Osteocyte (in vitro differentiated cells): ENCODE results near the gene GPR132. TPM values are rescaled to one million over a fixed set of nuclear protein-coding genes. Genes with fewer than 3 reads are reported as not detected.

ENCODE experiments used
- DNase-seq: peaks from one replicate; pipeline ENCODE4 v3.0.0; 2021; ENCODE audit warnings: mixed read lengths; ENCODE audit not compliant: unreplicated experiment; ENCODE audit errors: extremely low spot score
- H3K27ac Mint-ChIP-seq: one replicate; pipeline ENCODE4 v1.8.0; 2021; ENCODE audit warnings: mild to moderate bottlenecking, mixed read lengths; ENCODE audit not compliant: unreplicated experiment
- H3K27me3 Mint-ChIP-seq: one replicate; pipeline ENCODE4 v1.8.0; 2021; ENCODE audit warnings: mixed read lengths; ENCODE audit not compliant: unreplicated experiment
- H3K36me3 Mint-ChIP-seq: one replicate; pipeline ENCODE4 v1.8.0; 2021; ENCODE audit warnings: mixed read lengths; ENCODE audit not compliant: unreplicated experiment
- H3K4me1 Mint-ChIP-seq: one replicate; pipeline ENCODE4 v1.8.0; 2021; ENCODE audit warnings: mixed read lengths; ENCODE audit not compliant: unreplicated experiment
- H3K4me3 Mint-ChIP-seq: one replicate; pipeline ENCODE4 v1.8.0; 2021; ENCODE audit warnings: mild to moderate bottlenecking, moderate library complexity, mixed read lengths; ENCODE audit not compliant: unreplicated experiment
- H3K9me3 Mint-ChIP-seq: one replicate; pipeline ENCODE4 v1.8.0; 2021; ENCODE audit warnings: mixed read lengths; ENCODE audit not compliant: unreplicated experiment
- total RNA-seq: library from RNA; stranded (reverse); gene quantifications from 2 replicates; pipeline ENCODE4 v1.2.1, GENCODE V29; 2021
- TF ChIP-seq, protein P1 (sequence below): fragments of 200-600 bp; sonication (generic); IDR thresholded peaks from 2 replicates; pipeline ENCODE4 v1.5.0; 2021; ENCODE audit warnings: antibody characterized with exemption, mild to moderate bottlenecking, moderate library complexity

Gene GPR132
- total RNA-seq, 1 donor from 2014 or later = 0.24 TPM

DNA sequence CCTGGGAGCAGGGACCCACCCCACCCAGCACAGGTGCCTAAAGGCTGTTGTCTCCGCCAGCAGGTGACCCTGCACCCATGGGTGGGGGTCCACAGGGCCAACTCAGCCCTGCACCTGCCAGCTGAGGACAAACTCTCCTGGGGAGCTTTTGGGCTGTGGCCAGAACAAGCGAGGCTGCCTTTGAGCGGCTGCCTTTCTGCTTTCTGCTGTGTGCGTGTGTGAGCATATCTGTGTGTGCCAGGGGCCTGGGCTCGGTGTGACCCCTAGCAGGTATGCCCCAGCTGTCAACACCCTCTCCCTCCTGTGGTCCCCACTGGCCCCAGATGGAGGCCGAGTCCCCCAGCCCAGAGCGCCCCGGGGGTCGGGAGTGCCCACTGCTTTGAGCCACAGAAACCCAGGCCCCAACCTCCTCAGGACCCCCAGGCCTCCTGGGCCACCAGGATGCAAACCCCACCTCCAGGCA is 25.9 kb upstream of the GPR132 start:
- peak overlapping the region; percentile 79 for H3K27ac Mint-ChIP-seq
- H3K4me3 Mint-ChIP-seq = no peak overlapping the region
- no peak for DNase-seq
- no peaks in the 10 kb centered on the region for H3K9me3 Mint-ChIP-seq
- TF ChIP-seq, protein P1, sequence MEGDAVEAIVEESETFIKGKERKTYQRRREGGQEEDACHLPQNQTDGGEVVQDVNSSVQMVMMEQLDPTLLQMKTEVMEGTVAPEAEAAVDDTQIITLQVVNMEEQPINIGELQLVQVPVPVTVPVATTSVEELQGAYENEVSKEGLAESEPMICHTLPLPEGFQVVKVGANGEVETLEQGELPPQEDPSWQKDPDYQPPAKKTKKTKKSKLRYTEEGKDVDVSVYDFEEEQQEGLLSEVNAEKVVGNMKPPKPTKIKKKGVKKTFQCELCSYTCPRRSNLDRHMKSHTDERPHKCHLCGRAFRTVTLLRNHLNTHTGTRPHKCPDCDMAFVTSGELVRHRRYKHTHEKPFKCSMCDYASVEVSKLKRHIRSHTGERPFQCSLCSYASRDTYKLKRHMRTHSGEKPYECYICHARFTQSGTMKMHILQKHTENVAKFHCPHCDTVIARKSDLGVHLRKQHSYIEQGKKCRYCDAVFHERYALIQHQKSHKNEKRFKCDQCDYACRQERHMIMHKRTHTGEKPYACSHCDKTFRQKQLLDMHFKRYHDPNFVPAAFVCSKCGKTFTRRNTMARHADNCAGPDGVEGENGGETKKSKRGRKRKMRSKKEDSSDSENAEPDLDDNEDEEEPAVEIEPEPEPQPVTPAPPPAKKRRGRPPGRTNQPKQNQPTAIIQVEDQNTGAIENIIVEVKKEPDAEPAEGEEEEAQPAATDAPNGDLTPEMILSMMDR = no peak
- H3K27me3 Mint-ChIP-seq = no peaks in the 10 kb centered on the region
- peaks cover 56% of the 10 kb centered on the region for H3K4me1 Mint-ChIP-seq
- H3K36me3 Mint-ChIP-seq = no peaks in the 10 kb centered on the region

DNA sequence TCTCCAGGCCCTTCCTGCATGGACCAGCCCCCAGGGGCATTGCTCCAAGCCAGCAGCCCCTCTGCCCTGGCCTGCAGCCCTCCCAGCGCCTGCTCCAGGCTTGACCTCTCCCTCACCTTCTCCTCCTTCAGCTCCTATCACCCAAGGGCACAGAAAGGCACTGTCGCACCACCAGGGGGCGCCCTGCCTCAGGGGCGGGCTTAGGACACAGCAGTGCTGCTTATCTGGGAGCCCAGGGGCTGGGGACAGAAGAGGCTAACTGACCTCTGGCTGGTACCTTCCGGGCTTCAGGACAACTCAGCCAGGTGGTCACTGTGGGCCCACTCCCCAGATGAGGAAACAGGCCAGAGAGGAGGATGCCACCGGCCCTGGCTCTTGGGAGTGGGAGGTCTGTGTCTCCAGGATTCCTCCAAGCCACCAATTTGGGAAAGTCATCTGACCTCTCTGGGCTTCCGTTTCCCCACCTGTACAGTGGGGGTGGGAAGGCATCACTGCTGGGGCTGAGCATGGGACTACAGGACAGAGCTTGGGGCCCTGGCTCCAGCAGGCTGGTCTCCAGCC is 25.3 kb upstream of the GPR132 start:
- DNase-seq = peak; percentile 94
- Mint-ChIP-seq H3K9me3 (no peaks in the 10 kb centered on the region), H3K36me3 (no peaks in the 10 kb centered on the region), H3K27me3 (no peaks in the 10 kb centered on the region), H3K27ac (peak overlapping the region; percentile 31), H3K4me3 (no peak overlapping the region), H3K4me1 (peaks cover 56% of the 10 kb centered on the region)
- TF ChIP-seq, protein P1 = peak; percentile 91

DNA sequence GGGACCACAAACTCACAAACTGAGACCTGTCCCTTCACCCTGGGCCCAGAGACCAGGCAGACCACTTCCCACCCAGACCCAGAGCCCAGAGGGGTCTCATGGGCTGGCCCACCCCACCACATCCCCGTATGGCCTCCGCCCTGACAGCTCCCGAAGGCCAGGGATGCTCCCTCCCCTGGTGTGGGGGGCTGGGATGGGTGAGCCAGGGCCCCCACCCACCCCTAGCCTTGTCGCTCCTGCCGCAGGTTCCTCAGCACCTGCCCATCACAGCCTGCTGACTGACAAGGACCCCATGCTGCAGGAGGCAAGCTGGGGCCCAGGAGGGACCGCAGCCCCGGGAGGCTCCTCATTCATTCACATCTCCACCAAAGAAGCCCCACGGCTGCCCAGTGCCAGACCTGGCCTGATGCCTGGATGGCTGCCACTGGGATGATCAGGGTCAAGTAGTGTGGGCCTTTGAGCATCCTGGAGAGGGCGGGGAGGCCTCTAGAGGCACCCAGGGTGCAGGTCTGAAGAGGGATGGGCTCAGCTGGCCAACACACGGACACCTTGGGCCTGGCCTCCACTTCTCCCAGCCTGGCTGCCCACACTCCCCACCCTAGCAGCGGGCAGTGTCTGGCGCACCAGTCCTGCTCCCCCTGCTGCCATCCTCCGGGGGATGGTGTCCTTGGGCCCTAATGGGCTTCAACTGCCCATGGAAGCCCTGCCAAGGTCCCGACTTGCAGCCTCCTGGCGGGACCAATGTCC is 24.7 kb upstream of the GPR132 start:
- H3K4me3 Mint-ChIP-seq = no peak overlapping the region
- DNase-seq = no peak

DNA sequence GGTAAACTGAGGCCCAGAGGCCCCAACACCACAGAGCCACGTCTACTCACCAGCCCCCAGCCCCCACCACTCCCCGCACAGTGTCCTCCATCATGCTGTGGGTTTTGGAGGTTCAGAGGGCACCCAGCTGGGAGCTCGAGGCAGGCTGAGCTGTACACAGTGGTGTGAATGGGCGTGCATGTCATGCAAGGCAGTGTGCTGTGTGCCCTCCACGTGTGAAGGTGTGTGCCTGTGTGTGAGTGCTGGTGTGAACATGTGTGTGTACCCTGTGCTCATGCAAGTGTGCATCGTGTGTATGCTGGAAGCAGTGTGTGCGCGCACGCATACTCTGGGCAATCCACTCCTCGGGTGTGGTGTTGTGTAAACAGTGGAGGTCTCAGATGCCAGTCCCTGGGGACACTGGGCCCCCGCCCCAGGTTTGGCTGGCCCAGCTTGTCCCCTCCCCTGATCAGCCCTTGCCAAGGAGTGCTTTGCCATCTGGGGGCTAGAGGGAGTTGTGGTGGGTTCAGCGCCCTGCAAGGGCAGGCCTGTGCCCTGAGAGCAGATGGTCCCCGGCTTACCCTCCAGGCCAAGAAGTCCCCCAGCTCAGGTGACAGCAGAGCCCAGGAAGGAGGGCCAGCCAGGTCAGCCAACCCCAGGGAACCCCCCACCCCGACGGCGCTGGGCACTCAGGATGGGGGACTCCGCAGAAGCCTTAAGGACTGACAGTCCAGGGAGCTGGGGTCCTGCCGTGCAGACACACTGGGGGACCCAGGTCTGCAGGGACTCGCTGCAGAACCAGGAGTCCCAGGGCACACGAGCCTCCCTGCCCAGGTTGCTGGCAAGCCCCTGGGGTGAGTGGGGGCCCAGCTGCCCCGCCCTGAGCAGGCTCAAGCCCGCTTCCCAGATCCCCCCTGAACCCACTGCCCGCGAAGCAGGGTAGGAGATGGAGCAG is 23.8 kb upstream of the GPR132 start:
- peak overlapping the region; percentile 78 for H3K27ac Mint-ChIP-seq
- TF ChIP-seq, protein P1 = no peak
- no peaks in the 10 kb centered on the region for H3K36me3 Mint-ChIP-seq
- no peak for DNase-seq
- peak overlapping the region; percentile 63 for H3K4me3 Mint-ChIP-seq
- H3K4me1 Mint-ChIP-seq = peaks cover 50% of the 10 kb centered on the region
- no peaks in the 10 kb centered on the region for H3K9me3 Mint-ChIP-seq
- H3K27me3 Mint-ChIP-seq = no peaks in the 10 kb centered on the region

More for the DNA sequence above, 24.7 kb upstream of the GPR132 start:
- TF ChIP-seq, protein P1 = no peak
- H3K36me3 Mint-ChIP-seq = no peaks in the 10 kb centered on the region
- H3K27me3 Mint-ChIP-seq = no peaks in the 10 kb centered on the region
- no peak overlapping the region for H3K27ac Mint-ChIP-seq
- no peaks in the 10 kb centered on the region for H3K9me3 Mint-ChIP-seq
- H3K4me1 Mint-ChIP-seq = peaks cover 56% of the 10 kb centered on the region
